Smooth muscle cell (in vitro differentiated cells): ENCODE results near the gene LLCFC1. TPM values are rescaled to one million over a fixed set of nuclear protein-coding genes. Genes with fewer than 3 reads are reported as not detected.

Experiments
- DNase-seq: peaks from one replicate; lab custom pipeline; 2025; ENCODE audit not compliant: unreplicated experiment; lab: John Stamatoyannopoulos, UW
- H2AFZ ChIP-seq: fragments of 200-600 bp; sonication (generic); 2 replicates; pipeline ENCODE4 v1.6.0; 2016; ENCODE audit warnings: antibody characterized with exemption, low read depth, mild to moderate bottlenecking
- H3F3A ChIP-seq: fragments of 200-600 bp; sonication (generic); 2 replicates; pipeline ENCODE4 v1.6.0; 2017; ENCODE audit warnings: antibody characterized with exemption, low read depth
- H3K27ac ChIP-seq: fragments of 200-600 bp; sonication (generic); 2 replicates; pipeline ENCODE4 v1.5.1; 2016; ENCODE audit warnings: low read depth, mild to moderate bottlenecking
- H3K27me3 ChIP-seq: fragments of 200-600 bp; sonication (generic); 2 replicates; pipeline ENCODE4 v1.6.1; 2016; ENCODE audit warnings: low read depth, mild to moderate bottlenecking
- H3K36me3 ChIP-seq: fragments of 200-600 bp; sonication (generic); 2 replicates; pipeline ENCODE4 v1.5.1; 2016; ENCODE audit warnings: low read depth
- H3K4me1 ChIP-seq: fragments of 200-600 bp; sonication (generic); 2 replicates; pipeline ENCODE4 v1.5.1; 2016; ENCODE audit warnings: low read depth
- H3K4me2 ChIP-seq: fragments of 200-600 bp; sonication (generic); 2 replicates; pipeline ENCODE4 v1.6.0; 2016; ENCODE audit warnings: mild to moderate bottlenecking
- H3K4me3 ChIP-seq: fragments of 200-600 bp; sonication (generic); 2 replicates; pipeline ENCODE4 v1.5.1; 2016; ENCODE audit warnings: mild to moderate bottlenecking
- H3K79me2 ChIP-seq: fragments of 200-600 bp; sonication (generic); 2 replicates; pipeline ENCODE4 v1.6.0; 2016; ENCODE audit warnings: low read depth, mild to moderate bottlenecking
- H3K9ac ChIP-seq: fragments of 200-600 bp; sonication (generic); 2 replicates; pipeline ENCODE4 v1.6.0; 2016; ENCODE audit warnings: low read depth
- H3K9me3 ChIP-seq: fragments of 200-600 bp; sonication (generic); replicated peaks from 2 replicates; pipeline ENCODE4 v1.5.1; 2016; ENCODE audit warnings: low read depth
- H4K20me1 ChIP-seq: fragments of 200-600 bp; sonication (generic); 2 replicates; pipeline ENCODE4 v1.6.0; 2016; ENCODE audit warnings: low read depth
- WGBS: methylation state at CpG from one replicate; pipeline ENCODE4 v1.1.7; 2016; ENCODE audit warnings: low lambda C conversion rate; 5-methylcytosine and 5-hydroxymethylcytosine counted together
- polyA plus RNA-seq: library from polyadenylated mRNA; unstranded; fragments of >200 nt; fragmentation: Nextera tagmentation; extraction: Ambion mirVana; gene quantifications from 2 replicates; pipeline ENCODE4 v1.2.1, GENCODE V29; 2016
- total RNA-seq: library from RNA; depleted of rRNA; stranded (reverse); fragments of >200 nt; gene quantifications from 2 replicates; pipeline ENCODE4 v1.2.3, GENCODE V29; 2014
- TF ChIP-seq, protein P1 (sequence below): fragments of 200-600 bp; sonication (generic); IDR thresholded peaks from 2 replicates; pipeline ENCODE4 v1.5.1; 2017; ENCODE audit warnings: borderline replicate concordance, mild to moderate bottlenecking, antibody characterized with exemption; ENCODE audit not compliant: insufficient read depth, poor library complexity, severe bottlenecking

Gene LLCFC1
- total and polyA plus RNA-seq, 2 experiments from 2014 or later: not detected

- TF ChIP-seq, protein P1, sequence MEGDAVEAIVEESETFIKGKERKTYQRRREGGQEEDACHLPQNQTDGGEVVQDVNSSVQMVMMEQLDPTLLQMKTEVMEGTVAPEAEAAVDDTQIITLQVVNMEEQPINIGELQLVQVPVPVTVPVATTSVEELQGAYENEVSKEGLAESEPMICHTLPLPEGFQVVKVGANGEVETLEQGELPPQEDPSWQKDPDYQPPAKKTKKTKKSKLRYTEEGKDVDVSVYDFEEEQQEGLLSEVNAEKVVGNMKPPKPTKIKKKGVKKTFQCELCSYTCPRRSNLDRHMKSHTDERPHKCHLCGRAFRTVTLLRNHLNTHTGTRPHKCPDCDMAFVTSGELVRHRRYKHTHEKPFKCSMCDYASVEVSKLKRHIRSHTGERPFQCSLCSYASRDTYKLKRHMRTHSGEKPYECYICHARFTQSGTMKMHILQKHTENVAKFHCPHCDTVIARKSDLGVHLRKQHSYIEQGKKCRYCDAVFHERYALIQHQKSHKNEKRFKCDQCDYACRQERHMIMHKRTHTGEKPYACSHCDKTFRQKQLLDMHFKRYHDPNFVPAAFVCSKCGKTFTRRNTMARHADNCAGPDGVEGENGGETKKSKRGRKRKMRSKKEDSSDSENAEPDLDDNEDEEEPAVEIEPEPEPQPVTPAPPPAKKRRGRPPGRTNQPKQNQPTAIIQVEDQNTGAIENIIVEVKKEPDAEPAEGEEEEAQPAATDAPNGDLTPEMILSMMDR: no peak
- Histone ChIP-seq H4K20me1 (no peaks in the 10 kb centered on the region), H3K4me3 (no peak overlapping the region), H3K27me3 (peaks cover 3% of the 10 kb centered on the region), H3K4me2 (no peak overlapping the region), H3F3A (no peaks in the 10 kb centered on the region), H2AFZ (no peak overlapping the region), H3K36me3 (no peaks in the 10 kb centered on the region), H3K27ac (no peak overlapping the region), H3K4me1 (no peaks in the 10 kb centered on the region), H3K9me3 (no peaks in the 10 kb centered on the region), H3K79me2 (no peaks in the 10 kb centered on the region), H3K9ac (no peak overlapping the region)
- DNase-seq: no peak
- WGBS: 78% methylated on average over 8 of the region's 8 CpGs
These were observed 11.3 kb upstream of the LLCFC1 start for GRCh38 chr7:142927949-142928348.

GRCh38 chr7:142930126-142930730 is 9.1 kb upstream of the LLCFC1 start:
- 90% methylated on average over 11 of the region's 11 CpGs for WGBS
- no peak overlapping the region for H3K4me2 ChIP-seq
- H3K27me3 ChIP-seq: peaks cover 7% of the 10 kb centered on the region
- no peak for DNase-seq
- no peak overlapping the region for H2AFZ ChIP-seq
- TF ChIP-seq, protein P1: no peak
- no peak overlapping the region for H3K9ac ChIP-seq
- H3K9me3 ChIP-seq: no peaks in the 10 kb centered on the region
- H4K20me1 ChIP-seq: no peaks in the 10 kb centered on the region
- no peaks in the 10 kb centered on the region for H3F3A ChIP-seq
- H3K36me3 ChIP-seq: no peaks in the 10 kb centered on the region
- H3K79me2 ChIP-seq: no peaks in the 10 kb centered on the region
- H3K4me1 ChIP-seq: no peaks in the 10 kb centered on the region
- no peak overlapping the region for H3K27ac ChIP-seq
- H3K4me3 ChIP-seq: no peak overlapping the region

DNA sequence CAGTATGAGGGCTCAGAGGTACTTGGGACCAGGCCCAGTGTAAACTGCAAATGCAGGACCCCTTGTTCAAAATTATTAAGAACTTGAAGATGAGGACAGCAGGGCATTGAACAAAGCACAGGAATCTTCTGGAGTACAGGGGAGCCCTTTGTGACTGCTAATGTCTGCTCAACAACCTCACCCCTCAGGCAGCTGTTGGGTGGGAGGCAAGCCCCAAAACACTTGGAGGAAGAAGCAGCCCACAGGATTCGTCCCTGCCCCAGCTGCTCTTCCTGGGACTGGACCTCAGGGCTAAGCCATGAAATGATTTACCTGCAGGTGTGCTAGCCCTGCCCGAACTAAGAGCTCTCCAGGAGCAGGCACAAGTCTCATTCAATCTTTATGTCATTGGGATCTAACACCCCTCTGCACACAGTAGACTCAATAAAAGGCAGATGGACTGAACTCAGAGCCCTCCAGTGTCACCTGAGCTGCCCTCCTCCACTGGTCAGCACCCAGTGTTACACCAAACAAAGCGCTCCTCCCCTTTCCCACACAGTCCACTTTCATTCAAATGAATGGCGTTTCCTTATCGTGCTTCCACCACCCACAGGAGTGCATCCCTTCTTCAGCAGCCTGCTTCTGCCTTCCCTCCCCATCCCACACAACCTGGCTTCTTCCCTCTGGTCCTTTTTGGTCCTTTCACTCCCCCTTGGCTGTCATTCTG is 6.7 kb upstream of the LLCFC1 start:
- H3K27ac ChIP-seq: no peak overlapping the region
- no peaks in the 10 kb centered on the region for H3K9me3 ChIP-seq
- H3K4me2 ChIP-seq: no peak overlapping the region
- no peaks in the 10 kb centered on the region for H4K20me1 ChIP-seq
- no peak overlapping the region for H2AFZ ChIP-seq
- peaks cover 5% of the 10 kb centered on the region for H3K27me3 ChIP-seq
- H3K4me1 ChIP-seq: no peaks in the 10 kb centered on the region
- H3K79me2 ChIP-seq: no peaks in the 10 kb centered on the region
- H3K4me3 ChIP-seq: no peak overlapping the region
- H3K36me3 ChIP-seq: no peaks in the 10 kb centered on the region
- no peak overlapping the region for H3K9ac ChIP-seq
- no peaks in the 10 kb centered on the region for H3F3A ChIP-seq
- 77% methylated on average over 5 of the region's 5 CpGs for WGBS
- TF ChIP-seq, protein P1: no peak
- no peak for DNase-seq
